Lung (tissue), 12 donors: Measurements from ENCODE around the gene NPVF. TPM values are rescaled to one million over a fixed set of nuclear protein-coding genes. Genes with fewer than 3 reads are reported as not detected.
A peak's percentile ranks its signal among the peaks of the same experiment; 100 is the strongest.

Experiments used
- ATAC-seq: fragments of 200-7000 bp; cut with Tn5 transposase; one replicate; pipeline ENCODE4 v1.9.1; 2020; ENCODE audit warnings: moderate number of reproducible peaks; ENCODE audit not compliant: insufficient read depth, low FRiP score
- DNase-seq, 3 donors: peaks; one replicate each; pipeline ENCODE4 v3.0.0-alpha.2; 2013 to 2017
- H3K27ac ChIP-seq, 2 donors: one replicate each; pipeline ENCODE4 v1.5.1; 2013; ENCODE audit warnings: mild to moderate bottlenecking in 2 of 2, moderate library complexity in 2 of 2, control low read depth in 1 of 2, inconsistent platforms in 1 of 2, low read depth in 1 of 2, low read length in 1 of 2
- H3K27me3 ChIP-seq, 3 donors: one replicate each; pipeline ENCODE4 v1.5.1; 2013; ENCODE audit warnings: low read length in 2 of 3; ENCODE audit not compliant: control insufficient read depth in 3 of 3, insufficient read depth in 3 of 3
- H3K36me3 ChIP-seq, 4 donors: one replicate each; pipeline ENCODE4 v1.5.1; 2013; ENCODE audit warnings: low read length in 4 of 4, mild to moderate bottlenecking in 1 of 4, moderate library complexity in 1 of 4; ENCODE audit not compliant: control insufficient read depth in 4 of 4, insufficient read depth in 4 of 4
- H3K4me1 ChIP-seq, 5 donors: one replicate each; pipeline ENCODE4 v1.5.1; 2013; ENCODE audit warnings: low read length in 5 of 5, mild to moderate bottlenecking in 2 of 5, moderate library complexity in 1 of 5; ENCODE audit not compliant: control insufficient read depth in 5 of 5, insufficient read depth in 5 of 5
- H3K4me3 ChIP-seq: one replicate; pipeline ENCODE4 v1.5.1; 2013; ENCODE audit warnings: mild to moderate bottlenecking, control low read depth, moderate library complexity
- H3K9ac ChIP-seq, 2 donors: one replicate each; pipeline ENCODE4 v1.5.1; 2013; ENCODE audit warnings: low read length in 2 of 2, control low read depth in 1 of 2; ENCODE audit not compliant: insufficient read depth in 1 of 2
- H3K9me3 ChIP-seq, 4 donors: one replicate each; pipeline ENCODE4 v1.5.1; 2013; ENCODE audit warnings: low read length in 3 of 4, mild to moderate bottlenecking in 1 of 4, moderate library complexity in 1 of 4; ENCODE audit not compliant: control insufficient read depth in 4 of 4, insufficient read depth in 3 of 4
- CTCF ChIP-seq: IDR thresholded peaks from 2 replicates; pipeline ENCODE4 v1.5.1; 2012; ENCODE audit warnings: mild to moderate bottlenecking; ENCODE audit errors: control extremely low read depth, extremely low read depth
- WGBS, 2 donors: extraction: QIAGEN DNeasy Blood & Tissue Kit; methylation state at CpG; one replicate each; pipeline ENCODE4 v1.1.7; 2013; 5-methylcytosine and 5-hydroxymethylcytosine counted together
- polyA plus RNA-seq, 2 donors: library from polyadenylated mRNA; stranded (reverse); fragments of 200-250 nt; gene quantifications; one replicate each; pipeline ENCODE4 v1.2.1, GENCODE V29; 2013
- total RNA-seq, 2 donors: library from RNA; depleted of rRNA in 1 of 2; stranded (reverse); fragments of >200 nt in 1 of 2; gene quantifications; one replicate each; pipeline ENCODE4 v1.2.1, GENCODE V29; 2014 to 2021
- donor health status: control.
- donor health status: control.
- donor health status: Bipolar disorder and iron deficiency.
- donor health status: healthy.
- donor health status: DM: yes; HTN: yes; CAD: no.

The NPVF gene
- total and polyA plus RNA-seq, 4 donors, result not detected

- H3K36me3 ChIP-seq, result no peaks in the 10 kb centered on the region
- no peak for TF ChIP-seq CTCF
- H3K27me3 ChIP-seq, result no peaks in the 10 kb centered on the region
- H3K9me3 ChIP-seq, result peaks cover 0 to 5% (median 4%) of the 10 kb centered on the region in 4 donors
- 41 to 62% methylated on average over 5 of the region's 5 CpGs for WGBS, 2 donors
- no peak overlapping the region for H3K27ac ChIP-seq
- peak in 2 of 3 donors; percentile 30 to 67 for DNase-seq
- no peak overlapping the region for H3K4me3 ChIP-seq
- no peak for ATAC-seq
- no peak overlapping the region for H3K9ac ChIP-seq
- H3K4me1 ChIP-seq, result no peaks in the 10 kb centered on the region
Measured at GRCh38 chr7:25196132-25196896, 32.0 kb downstream of the NPVF start.

- ATAC-seq, result no peak
- Histone ChIP-seq H3K9me3 (peaks cover 0 to 5% (median 4%) of the 10 kb centered on the region in 4 donors), H3K27me3 (no peaks in the 10 kb centered on the region), H3K4me3 (no peak overlapping the region), H3K36me3 (no peaks in the 10 kb centered on the region), H3K27ac (no peak overlapping the region), H3K9ac (no peak overlapping the region), H3K4me1 (no peaks in the 10 kb centered on the region)
- WGBS, 2 donors, result 78 to 96% methylated on average over 2 of the region's 2 CpGs
- DNase-seq, result no peak
- TF ChIP-seq CTCF, result no peak
Measured at GRCh38 chr7:25194036-25194435, 34.2 kb downstream of the NPVF start.

GRCh38 chr7:25192043-25192442, 36.2 kb downstream of the NPVF start:
- WGBS, 2 donors, result 79 to 93% methylated on average over 3 of the region's 3 CpGs
- no peak overlapping the region for H3K9ac ChIP-seq
- TF ChIP-seq CTCF, result no peak
- H3K27me3 ChIP-seq, result no peaks in the 10 kb centered on the region
- H3K36me3 ChIP-seq, result no peaks in the 10 kb centered on the region
- DNase-seq (no peak), ATAC-seq (no peak)
- H3K27ac ChIP-seq, result no peak overlapping the region
- H3K4me3 ChIP-seq, result no peak overlapping the region
- peaks cover 0 to 5% (median 0%) of the 10 kb centered on the region in 5 donors for H3K4me1 ChIP-seq
- H3K9me3 ChIP-seq, result peaks cover 0 to 5% (median 4%) of the 10 kb centered on the region in 4 donors
